Sigmoid colon (tissue), 7 donors: ENCODE measurements around the gene KCNJ6. TPM values are rescaled to one million over a fixed set of nuclear protein-coding genes. Genes with fewer than 3 reads are reported as not detected.

ENCODE experiments used
- DNase-seq: peaks from one replicate; pipeline ENCODE4 v3.0.0-alpha.2; 2019
- H3K27ac ChIP-seq, 4 donors: fragments of 200-600 bp; sonication (generic); one replicate each; pipeline ENCODE4 v1.5.1; 2016 to 2019; ENCODE audit warnings: mild to moderate bottlenecking in 1 of 4
- H3K27me3 ChIP-seq, 3 donors: fragments of 200-600 bp; sonication (generic); one replicate each; pipeline ENCODE4 v1.5.1; 2019; ENCODE audit warnings: mild to moderate bottlenecking in 1 of 3
- H3K36me3 ChIP-seq, 4 donors: fragments of 200-600 bp; sonication (generic); one replicate each; pipeline ENCODE4 v1.5.1; 2016 to 2019
- H3K4me1 ChIP-seq, 4 donors: fragments of 200-600 bp; sonication (generic); one replicate each; pipeline ENCODE4 v1.5.1; 2017 to 2019
- H3K4me3 ChIP-seq, 4 donors: fragments of 200-600 bp; sonication (generic); one replicate each; pipeline ENCODE4 v1.5.1; 2017 to 2019; ENCODE audit warnings: mild to moderate bottlenecking in 2 of 4, moderate library complexity in 1 of 4
- H3K9me3 ChIP-seq, 4 donors: fragments of 200-600 bp in 3 of 4; sonication (generic) in 3 of 4; one replicate each; pipeline versions ENCODE4 v1.5.1 to v1.6.1; 2013 to 2019
- CTCF ChIP-seq, 4 experiments: fragments of 450-650 bp in 3 of 4; fragments of 200-600 bp in 1 of 4; IDR thresholded peaks; one replicate each; pipeline ENCODE4 v1.5.1; 2016 to 2019; ENCODE audit warnings: antibody characterized with exemption in 4 of 4, mild to moderate bottlenecking in 3 of 4, moderate library complexity in 2 of 4
- EP300 ChIP-seq, 4 donors: sonication (generic); formaldehyde crosslinking; IDR thresholded peaks; one replicate each; pipeline ENCODE4 v1.6.1; 2017; ENCODE audit warnings: antibody characterized with exemption in 4 of 4
- POLR2A ChIP-seq, 2 donors: fragments of 450-650 bp; IDR thresholded peaks; one replicate each; pipeline ENCODE4 v1.6.1; 2016; ENCODE audit warnings: antibody characterized with exemption in 2 of 2, mild to moderate bottlenecking in 2 of 2, moderate library complexity in 2 of 2
- POLR2AphosphoS5 ChIP-seq, 4 donors: sonication (generic); formaldehyde crosslinking; IDR thresholded peaks; one replicate each; pipeline ENCODE4 v1.6.1; 2017; ENCODE audit warnings: antibody characterized with exemption in 4 of 4
- WGBS, 2 donors: extraction: QIAGEN DNeasy Blood & Tissue Kit; methylation state at CpG; one replicate each; pipeline ENCODE4 v1.1.7; 2013; 5-methylcytosine and 5-hydroxymethylcytosine counted together
- intact Hi-C: fragments of 100-400 bp; cut with DNase I; formaldehyde crosslinking; loops from one replicate; pipeline ENCODE4 v1.15.1; 2023
- polyA plus RNA-seq, 3 donors: library from polyadenylated mRNA; stranded (reverse); fragments of 200-250 nt; gene quantifications; one replicate each; pipeline ENCODE4 v1.2.3, GENCODE V29; 2013
- total RNA-seq, 4 donors: library from RNA; depleted of rRNA; stranded (reverse); fragments of >200 nt; gene quantifications; one replicate each; pipeline ENCODE4 v1.1.0, GENCODE V29; 2016
- donor health status: healthy with polysubstance abuse.
- donor health status: Bipolar disorder and iron deficiency.
- donor health status: healthy.

Gene KCNJ6
- total and polyA plus RNA-seq, 7 donors = under 0.01 to 0.04 (median under 0.01) TPM; not detected in 2

GRCh38 chr21:37821092-37821491, 95.2 kb downstream of the KCNJ6 start:
- Histone ChIP-seq H3K4me3 (no peak overlapping the region), H3K36me3 (no peaks in the 10 kb centered on the region), H3K27ac (no peak overlapping the region), H3K9me3 (no peaks in the 10 kb centered on the region), H3K4me1 (no peaks in the 10 kb centered on the region), H3K27me3 (no peaks in the 10 kb centered on the region)
- intact Hi-C loops = no loop called here
- DNase-seq = no peak
- WGBS, 2 donors = 71 to 90% methylated on average over 2 of the region's 2 CpGs
- TF ChIP-seq CTCF (IDR thresholded peaks at IDR 0.05) = no peak

DNA sequence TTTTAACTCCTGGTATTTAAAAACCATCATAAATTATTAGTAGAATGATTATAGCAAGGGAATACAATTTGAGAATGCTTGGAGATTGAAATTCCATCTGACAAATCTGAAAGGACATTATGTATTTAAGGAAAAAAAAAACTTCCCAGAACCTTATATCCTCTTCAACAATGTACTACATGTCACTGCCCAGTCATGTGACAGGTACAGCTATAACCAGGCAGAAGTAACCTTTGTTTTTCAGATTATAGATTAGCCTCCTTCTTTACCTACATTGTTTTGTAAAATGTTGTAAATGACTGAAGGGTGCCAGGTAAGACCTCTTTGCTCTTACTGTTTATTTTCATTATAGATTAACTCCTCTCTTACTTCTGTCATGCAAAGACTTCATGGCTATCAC, 96.9 kb downstream of the KCNJ6 start:
- intact Hi-C loops = no loop called here
- H3K27me3 ChIP-seq = no peaks in the 10 kb centered on the region
- no peaks in the 10 kb centered on the region for H3K36me3 ChIP-seq
- no peaks in the 10 kb centered on the region for H3K4me1 ChIP-seq
- H3K9me3 ChIP-seq = no peaks in the 10 kb centered on the region
- no peak overlapping the region for H3K27ac ChIP-seq
- no peak overlapping the region for H3K4me3 ChIP-seq
- no peak for DNase-seq
- TF ChIP-seq CTCF (IDR thresholded peaks at IDR 0.05) (no peak), POLR2AphosphoS5 (IDR thresholded peaks at IDR 0.05) (no peak), EP300 (IDR thresholded peaks at IDR 0.05) (no peak), POLR2A (IDR thresholded peaks at IDR 0.05) (no peak)

DNA sequence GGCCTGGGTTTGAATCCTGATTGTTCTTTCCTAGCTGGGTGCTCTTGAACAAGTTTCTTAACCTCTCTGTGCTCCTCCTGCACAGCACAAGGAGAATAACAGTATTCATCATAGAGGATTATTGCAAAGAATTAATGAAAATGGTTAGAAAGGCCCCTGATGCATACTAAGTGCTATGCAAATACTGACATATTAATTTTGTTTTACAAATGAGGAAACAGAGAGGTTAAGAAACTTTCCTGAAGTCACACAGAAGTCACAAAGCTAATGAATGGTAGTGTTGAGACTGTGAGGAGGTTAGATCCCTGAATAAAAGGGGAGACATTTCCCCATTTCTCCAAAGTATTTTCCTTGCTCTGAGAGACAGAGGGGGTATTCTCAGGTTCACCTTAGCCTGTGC, 99.0 kb downstream of the KCNJ6 start:
- Histone ChIP-seq H3K4me1 (no peaks in the 10 kb centered on the region), H3K36me3 (no peaks in the 10 kb centered on the region), H3K4me3 (no peak overlapping the region), H3K27ac (no peak overlapping the region), H3K9me3 (peaks cover 0 to 4% (median 1%) of the 10 kb centered on the region in 4 donors), H3K27me3 (no peaks in the 10 kb centered on the region)
- DNase-seq = no peak
- intact Hi-C loops = no loop called here
- TF ChIP-seq EP300 (IDR thresholded peaks at IDR 0.05) (no peak), POLR2AphosphoS5 (IDR thresholded peaks at IDR 0.05) (no peak), CTCF (IDR thresholded peaks at IDR 0.05) (no peak), POLR2A (IDR thresholded peaks at IDR 0.05) (no peak)

GRCh38 chr21:37815893-37816292, 100.4 kb downstream of the KCNJ6 start:
- DNase-seq = no peak
- Histone ChIP-seq H3K4me1 (no peaks in the 10 kb centered on the region), H3K4me3 (no peak overlapping the region), H3K27ac (no peak overlapping the region), H3K9me3 (peaks cover 0 to 4% (median 1%) of the 10 kb centered on the region in 4 donors), H3K27me3 (peaks cover 0 to 5% (median 0%) of the 10 kb centered on the region in 3 donors), H3K36me3 (no peaks in the 10 kb centered on the region)
- intact Hi-C loops = no loop called here
- TF ChIP-seq EP300 (IDR thresholded peaks at IDR 0.05) (no peak), CTCF (IDR thresholded peaks at IDR 0.05) (no peak), POLR2AphosphoS5 (IDR thresholded peaks at IDR 0.05) (no peak), POLR2A (IDR thresholded peaks at IDR 0.05) (no peak)
- WGBS, 2 donors = 83 to 90% methylated on average over 9 of the region's 9 CpGs

- intact Hi-C loops = no loop called here
- H3K4me3 ChIP-seq = no peak overlapping the region
- WGBS, 2 donors = 44 to 70% methylated on average over 2 of the region's 2 CpGs
Measured at GRCh38 chr21:37811711-37812110, 104.5 kb downstream of the KCNJ6 start.

More at GRCh38 chr21:37811711-37812110, 104.5 kb downstream of the KCNJ6 start:
- DNase-seq = no peak
- TF ChIP-seq EP300 (IDR thresholded peaks at IDR 0.05) (no peak), CTCF (IDR thresholded peaks at IDR 0.05) (no peak), POLR2A (IDR thresholded peaks at IDR 0.05) (no peak), POLR2AphosphoS5 (IDR thresholded peaks at IDR 0.05) (no peak)
- H3K9me3 ChIP-seq = peaks cover 0 to 4% (median 1%) of the 10 kb centered on the region in 4 donors
- H3K4me1 ChIP-seq = no peaks in the 10 kb centered on the region
- peaks cover 0 to 5% (median 0%) of the 10 kb centered on the region in 3 donors for H3K27me3 ChIP-seq
- no peaks in the 10 kb centered on the region for H3K36me3 ChIP-seq
- no peak overlapping the region for H3K27ac ChIP-seq
